ENCODE data around the gene MTCL1. TPM values are rescaled to one million over a fixed set of nuclear protein-coding genes. Genes with fewer than 3 reads are reported as not detected.

MTCL1 gene
- total RNA-seq, 4 donors from 2014 or later = 2.2 to 6.8 (median 4.0) TPM

GRCh38 chr18:8881103-8881502 lies 175.7 kb downstream of the MTCL1 start:
- 91 to 100% methylated on average over 1 of the region's 1 CpG for WGBS, 2 donors
- no peak for DNase-seq (ENCODE audit: low spot score in 2 of 2)
- H3K4me3 ChIP-seq (ENCODE audit: low read depth, poor library complexity, severe bottlenecking) = no peak overlapping the region
- intact Hi-C loops (cut with DNase I; ENCODE audit: low total_unique reads) = no loop called here
- TF ChIP-seq CTCF (IDR thresholded peaks at IDR 0.05) = no peak
- no peak for TF ChIP-seq POLR2A (IDR thresholded peaks at IDR 0.05)

Other genes with a start within 250 kb of the MTCL1 start
- gene RAB12, start 96.1 kb upstream of the MTCL1 start, total RNA-seq = 10 to 100 TPM; 33.6 to 46.8 (median 44.4) TPM